Epithelial cell of prostate (primary cell): Measurements from ENCODE around the gene OSBPL10.
"Not testable (repeated sequence)": the region's sequence is repeated elsewhere in the genome, so short reads cannot be mapped to it uniquely, and the experiment has no call there.

Experiments
- DNase-seq: peaks from one replicate; pipeline ENCODE4 v3.0.0-alpha.2; 2011; ENCODE audit warnings: low read depth, low spot score
- H3K27ac ChIP-seq: fragments of 450-650 bp; 2 replicates; pipeline ENCODE4 v1.5.1; 2017; ENCODE audit warnings: mild to moderate bottlenecking

The OSBPL10 gene

DNA sequence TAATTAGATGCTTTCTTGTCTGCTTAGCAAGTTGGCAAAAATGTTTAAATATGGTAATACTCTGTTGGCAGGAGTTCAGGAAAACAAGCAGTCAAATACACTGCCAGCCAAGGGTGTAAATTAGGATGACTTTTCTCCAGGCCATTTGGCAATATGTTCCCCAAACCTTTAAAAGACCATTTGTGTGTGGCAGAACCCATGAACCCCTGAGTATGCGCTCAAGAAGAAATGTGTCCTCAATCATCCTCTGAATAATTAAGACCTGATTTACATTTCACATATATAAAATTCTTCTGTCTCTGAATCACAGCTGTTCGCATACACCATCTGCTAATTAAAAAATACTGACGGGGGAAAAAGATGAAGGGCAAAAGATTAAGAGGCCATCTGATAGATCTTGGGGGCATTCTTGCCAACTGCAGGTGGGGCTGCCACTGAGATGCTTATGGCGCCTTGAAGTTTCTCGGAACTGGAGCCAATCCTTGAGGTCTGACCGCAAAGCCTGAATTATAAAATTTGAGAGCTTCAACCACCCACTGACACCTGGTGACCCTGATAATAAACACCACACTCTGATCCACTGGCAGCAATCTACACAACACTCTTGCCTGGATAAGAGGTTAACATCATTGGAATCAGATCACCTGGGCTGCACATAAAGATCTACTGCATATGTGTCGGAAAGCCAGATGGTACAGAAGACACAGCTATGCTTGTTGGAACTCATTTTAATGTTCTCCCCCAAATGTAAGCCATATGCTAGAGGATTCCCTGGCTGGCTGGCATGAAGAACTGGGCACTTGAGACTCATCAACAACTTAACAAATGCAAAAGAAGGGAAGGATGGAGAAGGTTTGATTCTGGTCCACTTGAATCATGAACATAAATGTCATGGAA lies 190.6 kb downstream of the OSBPL10 start:
- DNase-seq, result no peak
- no peak overlapping the region for H3K27ac ChIP-seq

DNA sequence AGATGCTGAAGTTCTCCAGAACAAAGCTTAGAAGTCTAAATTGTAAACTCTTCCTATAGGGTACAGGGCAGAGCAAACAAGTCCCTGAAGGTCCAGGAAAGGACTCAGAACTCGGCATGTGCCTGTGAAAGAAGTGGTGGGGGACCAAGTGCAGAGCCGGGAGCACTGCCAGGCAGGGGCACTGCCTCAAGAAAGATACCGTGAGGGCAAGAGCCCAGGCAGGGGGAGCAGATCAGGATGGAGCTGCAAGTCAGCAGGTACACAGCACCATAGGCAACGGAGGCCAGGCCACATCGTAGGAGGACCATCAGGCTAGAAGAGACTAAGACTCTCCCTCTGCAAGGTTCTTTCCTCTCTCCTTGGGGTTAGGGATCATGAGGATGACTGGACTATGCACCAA lies 191.6 kb downstream of the OSBPL10 start:
- H3K27ac ChIP-seq, result no peak overlapping the region
- DNase-seq, result no peak

DNA sequence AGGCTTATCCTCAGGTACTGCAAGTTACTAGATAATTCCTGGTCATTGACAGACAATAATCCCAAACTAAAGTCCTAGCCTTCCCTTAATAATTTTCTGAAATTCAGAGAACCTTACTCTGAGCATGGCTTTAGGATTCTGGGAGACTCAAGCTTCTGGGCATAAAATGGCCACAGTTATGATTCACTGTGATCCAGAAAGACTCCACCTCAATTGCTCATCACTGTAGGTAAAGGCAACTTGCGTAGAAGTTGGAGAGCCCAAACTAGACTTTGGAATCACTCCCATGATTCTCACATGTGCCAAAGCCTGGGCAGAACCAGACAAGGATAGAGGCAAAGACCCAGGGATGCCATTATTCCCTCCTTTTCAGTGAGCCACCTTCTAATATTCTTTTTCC lies 195.3 kb downstream of the OSBPL10 start:
- no peak overlapping the region for H3K27ac ChIP-seq
- DNase-seq, result no peak

DNA sequence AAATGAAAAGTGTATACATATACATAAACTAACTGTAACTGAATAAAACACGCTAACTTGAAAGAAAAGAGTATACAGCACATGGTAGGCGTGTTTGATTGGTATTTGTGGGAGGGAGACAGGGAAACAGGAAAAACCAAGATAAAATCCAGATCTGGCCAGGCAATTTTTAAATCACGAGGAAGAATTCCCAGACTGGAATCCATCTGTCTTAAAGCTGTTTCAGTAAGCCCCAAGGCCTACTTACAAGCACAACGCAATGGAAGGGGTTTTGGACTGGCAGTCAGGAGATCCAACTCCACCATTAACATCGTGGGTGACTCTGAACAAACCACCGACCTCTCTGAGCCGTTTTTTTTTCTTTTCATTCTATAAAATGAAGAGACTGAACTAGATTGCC lies 195.8 kb downstream of the OSBPL10 start:
- no peak overlapping the region for H3K27ac ChIP-seq
- no peak for DNase-seq

DNA sequence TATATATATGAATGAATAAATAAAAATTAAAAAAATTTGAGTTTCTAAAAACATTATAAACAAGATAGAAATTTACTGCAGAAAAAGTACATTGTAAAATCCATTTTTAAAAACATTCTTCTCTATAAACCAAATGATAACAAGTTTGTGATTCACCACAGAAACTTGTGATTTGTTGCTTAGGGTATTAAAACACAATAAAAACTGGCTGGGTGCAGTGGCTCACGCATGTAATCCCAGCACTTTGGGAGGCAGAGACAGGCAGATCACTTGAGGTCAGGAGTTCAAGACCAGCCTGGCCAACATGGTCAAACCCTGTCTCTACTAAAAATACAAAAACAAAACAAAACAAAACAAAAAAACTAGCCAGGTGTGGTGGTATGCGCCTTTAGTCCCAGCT lies 197.2 kb downstream of the OSBPL10 start:
- not testable (repeated sequence) for DNase-seq, H3K27ac ChIP-seq

DNA sequence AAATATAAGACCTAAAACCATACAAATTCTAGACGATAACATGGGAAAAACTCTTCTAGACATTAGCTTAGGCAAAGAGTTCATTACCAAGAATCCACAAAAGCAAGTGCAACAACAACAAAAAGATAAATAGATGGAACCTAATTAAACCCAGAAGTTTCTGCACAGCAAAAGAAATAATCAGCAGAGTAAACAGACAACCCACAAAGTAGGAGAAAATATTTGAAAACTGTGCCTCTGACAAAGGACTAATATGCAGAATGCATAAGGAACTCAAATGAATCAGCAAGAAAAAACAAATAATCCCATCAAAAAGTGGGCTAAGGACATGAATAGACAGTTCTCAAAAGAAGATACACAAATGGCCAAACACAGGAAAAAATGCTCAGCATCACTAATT lies 198.8 kb downstream of the OSBPL10 start:
- DNase-seq, result not testable (repeated sequence)

DNA sequence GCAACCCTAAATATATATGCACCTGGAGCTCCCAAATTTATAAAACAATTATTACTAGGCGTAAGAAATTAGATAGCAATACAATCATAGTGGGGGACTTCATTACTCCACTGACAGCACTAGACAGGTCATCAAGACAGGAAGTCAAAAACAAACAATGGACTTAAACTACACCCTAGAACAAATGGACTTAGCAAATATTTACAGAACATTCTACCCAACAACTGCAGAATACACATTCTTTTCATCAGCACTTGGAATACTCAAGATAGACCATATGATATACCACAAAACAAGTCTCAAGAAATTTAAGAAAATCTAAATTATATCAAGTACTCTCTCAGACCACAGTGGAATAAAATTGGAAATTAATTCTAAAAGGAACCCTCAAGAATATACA lies 201.5 kb downstream of the OSBPL10 start:
- DNase-seq, result no peak
- H3K27ac ChIP-seq, result no peak overlapping the region

More for the DNA sequence above, 198.8 kb downstream of the OSBPL10 start:
- not testable (repeated sequence) for H3K27ac ChIP-seq

DNA sequence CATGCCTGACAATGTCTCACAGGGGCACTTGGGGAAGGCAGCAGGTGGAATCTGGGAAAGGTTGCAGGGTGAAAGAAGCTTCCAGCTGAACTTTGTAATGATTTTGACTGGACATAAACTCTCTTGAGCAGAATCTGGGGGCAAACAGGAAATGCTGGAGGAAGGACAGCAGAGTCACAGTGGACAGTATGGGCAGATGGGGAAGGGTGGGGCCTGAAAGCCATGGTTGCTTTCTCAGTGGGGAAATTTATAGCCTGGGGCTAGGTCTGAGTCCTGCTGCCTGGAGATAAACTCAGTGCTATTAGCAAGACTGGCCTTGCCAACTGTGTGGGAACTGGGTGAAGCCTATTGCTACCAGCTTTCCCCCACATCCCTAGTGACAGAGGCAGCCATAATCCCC lies 203.2 kb downstream of the OSBPL10 start:
- H3K27ac ChIP-seq, result peak overlapping the region; percentile 34
- no peak for DNase-seq

DNA sequence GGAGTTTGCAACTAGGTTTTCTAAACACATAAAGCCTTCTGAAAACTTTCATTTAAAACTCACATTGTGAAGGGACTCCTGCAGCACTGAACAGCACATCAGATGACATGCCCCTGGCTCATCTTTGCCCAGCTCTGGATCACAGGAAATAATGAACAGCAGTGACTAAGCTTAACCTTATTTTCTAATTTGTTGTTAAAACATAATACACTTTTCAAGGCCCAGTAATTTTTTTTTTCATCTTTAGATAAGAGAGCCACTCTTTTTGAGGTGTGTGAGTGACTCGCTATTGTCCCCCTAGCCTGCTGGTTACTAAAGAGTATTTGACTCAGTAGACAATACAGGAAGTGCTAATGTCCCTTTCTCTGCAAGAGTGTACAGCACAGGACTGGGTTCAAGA lies 204.0 kb downstream of the OSBPL10 start:
- DNase-seq, result no peak

DNA sequence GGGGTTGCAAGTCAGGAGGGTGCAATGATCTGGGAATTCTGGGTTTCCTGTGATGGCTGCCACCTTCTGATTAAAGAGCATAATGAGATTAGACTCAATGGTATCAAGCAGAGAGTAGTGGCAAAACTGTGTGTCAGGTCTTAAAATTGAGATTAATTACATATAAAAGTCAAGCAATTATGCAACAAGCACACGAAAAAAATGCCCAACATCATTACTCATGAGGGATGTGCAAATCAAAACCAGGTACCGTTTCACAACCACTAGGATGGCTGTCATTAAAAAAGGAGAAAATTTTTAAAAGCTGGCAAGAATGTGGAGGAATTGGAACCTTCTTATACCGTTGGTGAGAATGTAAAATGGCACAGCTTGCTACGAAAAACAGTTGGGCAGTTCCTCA lies 205.0 kb downstream of the OSBPL10 start:
- no peak for DNase-seq
- H3K27ac ChIP-seq, result no peak overlapping the region

More for the DNA sequence above, 204.0 kb downstream of the OSBPL10 start:
- peak overlapping the region; percentile 34 for H3K27ac ChIP-seq

DNA sequence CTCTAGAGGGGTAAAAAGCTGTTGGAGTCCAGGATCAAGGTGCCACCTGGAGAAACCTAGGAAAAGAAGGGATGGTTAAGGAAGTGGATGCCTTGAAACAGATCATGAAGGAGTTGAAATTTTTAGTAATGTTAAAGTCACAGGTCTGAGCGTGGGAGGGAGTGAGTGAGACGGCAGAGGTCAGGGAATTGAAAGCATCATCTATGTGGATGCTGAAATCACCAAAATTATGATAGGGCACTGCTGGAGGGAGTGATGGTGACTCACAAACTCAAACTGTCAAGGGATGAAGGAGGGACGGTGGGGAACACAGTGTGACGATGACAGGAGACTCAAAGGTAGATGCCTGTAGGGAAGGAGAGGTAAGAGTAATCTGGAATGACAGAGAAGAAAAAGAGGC lies 205.7 kb downstream of the OSBPL10 start:
- H3K27ac ChIP-seq, result no peak overlapping the region
- DNase-seq, result no peak

DNA sequence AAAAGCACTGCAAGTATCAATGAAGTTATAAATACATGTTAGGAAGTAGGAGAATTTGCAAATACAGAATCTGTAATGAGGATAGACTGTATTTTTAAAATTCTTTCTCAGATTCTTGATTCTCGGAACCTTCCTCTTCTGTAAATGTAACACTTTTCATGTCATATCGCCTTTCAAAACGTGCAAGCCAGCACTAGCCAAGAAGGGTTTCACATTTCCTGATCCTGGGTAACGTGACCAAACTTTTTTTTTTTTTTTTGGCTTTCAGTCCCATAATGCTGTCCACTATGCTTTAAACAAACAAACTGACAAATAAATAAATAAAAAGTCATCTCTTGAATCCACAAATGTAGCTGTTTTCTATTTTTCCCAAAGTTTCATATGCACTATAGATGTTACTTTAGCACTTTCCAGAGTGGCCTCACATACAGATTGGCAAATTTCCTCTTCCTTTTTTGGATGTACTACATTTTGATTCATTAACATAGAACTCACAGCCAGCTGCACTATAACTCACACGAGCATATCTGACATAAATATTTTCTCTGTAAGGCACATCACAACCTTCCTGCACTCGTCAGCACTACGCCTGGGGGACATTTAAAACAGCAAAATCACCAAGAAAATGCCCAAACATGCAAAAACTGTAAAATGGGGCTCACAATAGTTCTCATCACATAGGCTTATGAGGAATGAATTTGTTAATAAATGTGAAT lies 208.1 kb downstream of the OSBPL10 start:
- no peak for DNase-seq
- H3K27ac ChIP-seq, result no peak overlapping the region

DNA sequence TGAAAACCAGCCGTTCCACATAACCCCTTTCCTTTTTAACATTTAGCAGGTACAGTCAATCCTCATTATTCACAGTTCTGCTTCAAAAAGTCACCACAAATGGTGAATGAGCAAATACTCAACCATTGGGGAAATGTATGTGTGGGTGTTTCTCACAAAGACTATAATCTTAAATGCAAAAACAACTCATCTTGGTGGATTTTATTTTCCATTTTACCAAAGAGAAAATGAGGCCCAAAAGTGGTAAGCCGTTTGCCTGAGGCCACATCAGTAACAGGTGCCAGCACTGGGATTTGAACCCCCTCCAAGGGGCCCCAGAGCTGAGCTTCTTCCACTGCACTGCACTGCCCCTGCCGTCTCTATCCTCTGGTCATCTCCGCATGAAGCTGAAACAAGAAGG lies 208.8 kb downstream of the OSBPL10 start:
- no peak for DNase-seq
- H3K27ac ChIP-seq, result no peak overlapping the region

DNA sequence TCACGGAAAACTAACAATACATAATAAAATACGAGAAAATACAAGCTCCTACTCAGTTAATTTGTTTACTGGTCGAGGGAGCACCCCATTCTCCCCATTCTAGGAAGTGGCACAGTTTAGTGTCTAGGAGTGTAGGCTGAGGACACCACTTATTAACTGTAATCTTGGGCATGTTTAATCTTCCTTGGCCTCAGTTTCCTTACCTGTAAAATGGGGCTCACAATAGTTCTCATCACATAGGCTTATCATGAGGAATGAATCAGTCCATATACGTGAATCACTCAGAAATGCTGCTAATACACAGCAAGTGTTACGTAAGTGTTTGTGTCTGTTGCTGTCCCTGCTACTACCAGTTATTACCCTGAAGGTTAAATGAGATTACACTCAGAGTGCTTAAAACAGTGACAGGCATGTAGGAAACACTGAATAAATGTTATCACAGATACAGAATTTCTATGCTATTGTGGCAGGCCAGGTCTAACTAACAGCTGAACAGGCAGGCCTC lies 210.2 kb downstream of the OSBPL10 start:
- no peak for DNase-seq
- H3K27ac ChIP-seq, result no peak overlapping the region

DNA sequence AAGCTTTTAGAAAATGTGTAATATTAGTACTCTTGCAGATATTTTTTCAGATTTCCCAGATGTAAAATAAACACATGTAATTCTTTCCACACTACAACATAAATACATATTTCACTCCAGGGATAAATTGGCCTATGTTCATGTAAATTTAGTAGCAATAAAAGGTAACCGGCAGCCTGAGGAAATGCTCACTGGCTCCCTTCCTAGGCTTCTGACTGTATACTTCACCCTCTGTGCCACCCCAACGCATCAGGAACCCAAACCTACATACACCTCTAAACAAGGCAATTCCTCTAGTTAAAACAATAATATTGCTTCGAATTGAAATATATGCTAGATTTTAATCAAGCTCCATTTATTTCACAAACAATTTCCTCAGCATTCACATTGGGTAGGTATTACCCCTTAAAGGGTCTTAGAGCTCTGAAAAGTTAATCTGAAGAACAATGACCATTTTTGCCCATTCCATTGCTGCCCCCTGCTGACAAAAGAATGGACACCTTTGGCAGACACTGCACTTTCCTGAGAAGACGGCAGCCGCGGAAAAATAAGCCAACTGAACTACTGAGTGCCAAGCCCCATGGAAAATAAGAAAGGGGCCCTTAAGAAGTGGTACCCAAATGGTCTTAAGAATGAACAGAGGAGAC lies 212.5 kb downstream of the OSBPL10 start:
- no peak for DNase-seq
- H3K27ac ChIP-seq, result no peak overlapping the region

DNA sequence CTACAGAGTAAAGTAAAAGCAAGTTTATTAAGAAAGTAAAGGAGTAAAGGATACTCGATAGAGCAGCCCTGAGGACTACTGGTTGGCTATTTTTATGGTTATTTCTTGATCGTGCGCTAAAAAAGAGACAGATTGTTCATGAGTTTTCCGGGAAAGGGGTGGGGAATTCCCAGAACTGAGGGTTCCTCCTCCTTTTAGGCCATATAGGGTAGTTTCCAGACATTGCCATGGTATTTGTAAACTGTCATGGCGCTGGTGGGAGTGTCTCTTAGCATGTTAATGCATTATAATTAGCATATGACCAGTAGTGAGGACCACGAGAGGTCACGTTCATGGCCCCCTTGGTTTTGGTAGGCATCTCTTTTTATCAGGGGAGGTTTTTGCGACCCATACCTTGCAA lies 213.1 kb downstream of the OSBPL10 start:
- H3K27ac ChIP-seq, result no peak overlapping the region
- no peak for DNase-seq

DNA sequence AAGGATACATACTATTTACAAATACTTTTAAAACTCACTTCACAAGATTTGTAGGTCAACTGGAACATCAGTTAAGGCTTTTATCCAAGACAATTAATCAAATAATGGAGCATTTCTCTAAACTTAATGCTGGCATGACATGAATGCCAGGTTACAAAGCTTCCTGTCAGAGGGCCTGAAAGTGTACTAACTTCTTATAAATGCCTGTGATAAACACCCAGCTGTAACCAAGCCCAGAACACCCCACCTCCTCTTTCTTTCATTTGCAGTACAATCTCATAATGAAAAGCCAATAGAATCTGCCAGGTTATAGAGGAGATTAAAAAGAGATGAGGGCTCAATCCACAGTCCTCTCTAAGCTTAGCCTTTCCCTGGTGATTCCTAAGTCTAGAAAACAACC lies 214.4 kb downstream of the OSBPL10 start:
- H3K27ac ChIP-seq, result no peak overlapping the region
- no peak for DNase-seq

DNA sequence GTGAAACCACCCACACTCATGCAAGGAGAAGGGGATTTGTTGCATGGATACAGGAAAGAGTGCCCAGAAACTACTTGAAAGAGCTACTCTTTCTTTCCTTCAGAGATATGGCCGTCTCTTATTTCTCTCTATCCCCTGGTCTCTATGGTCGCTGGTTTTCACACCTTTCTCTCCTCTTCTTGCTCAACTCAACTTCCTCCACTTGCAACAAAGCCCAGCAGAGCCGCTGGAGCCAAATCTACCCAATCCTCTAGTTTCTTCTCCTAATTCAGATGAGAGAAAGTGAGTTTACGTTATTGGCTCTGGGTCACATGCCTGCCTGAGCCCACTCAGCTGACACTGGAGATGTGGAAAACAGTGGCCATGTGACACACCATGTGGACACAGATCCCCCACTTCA lies 215.2 kb downstream of the OSBPL10 start:
- no peak for DNase-seq
- H3K27ac ChIP-seq, result no peak overlapping the region

DNA sequence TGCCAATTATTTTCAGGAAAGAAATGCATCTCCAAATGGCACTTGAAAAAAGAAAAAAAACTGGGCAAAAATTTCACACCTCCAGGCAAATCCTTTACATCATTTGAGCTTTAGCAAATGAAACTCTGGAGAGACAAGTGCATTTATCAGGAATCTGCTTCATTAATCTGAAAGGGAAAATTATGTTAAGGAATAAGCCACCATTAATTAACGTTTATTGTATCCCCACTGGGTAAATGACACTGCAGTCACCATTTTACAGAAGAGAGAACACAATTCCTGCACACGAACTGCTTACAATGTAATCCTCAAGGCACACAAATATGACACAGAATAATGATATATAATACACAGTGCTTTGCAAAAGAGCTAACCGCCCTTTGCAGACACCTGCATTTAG lies 217.3 kb downstream of the OSBPL10 start:
- no peak overlapping the region for H3K27ac ChIP-seq
- no peak for DNase-seq

DNA sequence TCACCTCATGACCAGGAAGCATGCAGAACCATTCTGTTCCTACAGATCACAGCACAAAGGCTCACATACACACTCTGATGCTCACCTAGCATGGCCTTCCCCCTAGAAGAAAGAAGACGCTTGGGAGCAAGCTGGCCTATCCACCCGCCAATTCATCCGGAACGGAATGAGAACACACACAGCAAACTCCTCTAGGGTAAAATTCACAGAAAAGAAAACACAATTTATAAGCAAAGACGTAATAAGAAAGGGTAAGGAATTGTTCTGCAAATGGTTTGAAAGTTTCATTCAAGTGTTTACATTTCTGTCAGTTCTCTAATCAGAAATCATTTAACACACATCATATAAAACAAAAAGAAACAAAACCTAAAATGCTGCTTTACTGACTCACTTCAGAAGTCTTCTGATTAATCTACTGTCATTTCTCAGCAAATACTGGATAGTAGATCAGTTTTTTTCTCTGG lies 218.1 kb downstream of the OSBPL10 start:
- DNase-seq, result no peak
- H3K27ac ChIP-seq, result no peak overlapping the region
